HG02973 (cell line): ENCODE data around the gene BATF2.
"Not testable (repeated sequence)": the region's sequence is repeated elsewhere in the genome, so short reads cannot be mapped to it uniquely, and the experiment has no call there.

Experiments used
- ATAC-seq: cut with Tn5 transposase; IDR thresholded peaks from one replicate; pipeline ENCODE4 v1.9.1; 2021; ENCODE audit warnings: moderate library complexity; ENCODE audit not compliant: unreplicated experiment

BATF2 gene

GRCh38 chr11:64996710-64997380 lies at the start of gene BATF2:
Gene BATF2, minus strand, starts transcription at chr11:64996971. Its CDS starts 57 bp downstream, at chr11:64996914.
- no peak for ATAC-seq

- no peak for ATAC-seq
Measured at GRCh38 chr11:65045728-65046127, 49.0 kb upstream of the BATF2 start.

DNA sequence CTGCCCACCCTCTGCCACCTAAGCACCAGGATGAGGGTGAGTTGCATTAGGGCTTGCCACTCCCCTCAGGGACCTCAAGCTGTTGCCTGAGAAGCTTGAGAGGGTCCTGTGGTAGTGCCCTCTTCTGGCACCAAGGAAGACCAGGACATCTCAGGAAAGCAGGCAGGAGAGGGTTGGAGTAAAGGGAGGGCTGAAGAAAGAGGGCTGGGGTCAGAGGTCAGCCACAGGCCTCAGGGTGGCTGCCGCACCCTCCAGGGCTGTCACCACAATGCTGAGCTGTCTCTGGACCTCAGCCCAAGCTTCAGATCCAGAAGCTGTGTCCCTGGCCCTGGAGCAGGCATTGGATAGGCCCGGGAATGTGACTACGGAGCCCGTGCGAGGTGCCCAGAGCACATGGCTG lies 48.3 kb upstream of the BATF2 start:
- ATAC-seq = no peak

DNA sequence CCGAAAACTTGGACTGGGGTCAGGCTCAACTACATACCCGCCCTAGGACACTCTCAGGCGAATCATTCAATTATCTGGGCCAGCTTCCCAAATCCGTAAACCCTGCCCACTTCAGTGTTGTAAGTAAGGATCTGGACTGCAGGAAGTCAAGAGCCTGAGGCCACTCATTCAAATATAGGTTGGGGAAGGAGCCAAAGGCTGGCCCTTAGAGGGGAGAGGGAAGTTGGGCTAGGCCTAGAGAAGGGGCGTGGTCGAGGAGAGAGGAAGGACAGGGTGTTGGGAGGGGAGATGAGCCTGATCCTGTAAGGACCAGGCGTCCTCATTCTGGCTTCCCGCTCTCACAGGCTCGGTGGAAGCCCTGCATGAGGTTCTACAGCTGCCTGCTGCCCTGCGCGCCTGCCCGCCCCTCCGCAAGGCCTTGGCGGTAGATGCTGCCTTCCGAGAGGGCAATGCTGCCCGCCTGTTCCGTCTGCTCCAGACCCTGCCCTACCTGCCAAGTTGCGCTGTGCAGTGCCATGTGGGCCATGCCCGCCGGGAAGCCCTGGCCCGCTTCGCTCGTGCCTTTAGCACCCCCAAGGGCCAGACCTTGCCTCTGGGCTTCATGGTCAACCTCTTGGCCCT lies 47.2 kb upstream of the BATF2 start:
- ATAC-seq = no peak

GRCh38 chr11:65042891-65043290 lies 46.1 kb upstream of the BATF2 start:
- no peak for ATAC-seq

- ATAC-seq = peak; percentile 86
Measured at GRCh38 chr11:65040847-65041622, 44.3 kb upstream of the BATF2 start, which contains the start of gene SAC3D1. Gene SAC3D1, plus strand, starts transcription at chr11:65041210. Its CDS starts 83 bp downstream, at chr11:65041293.

DNA sequence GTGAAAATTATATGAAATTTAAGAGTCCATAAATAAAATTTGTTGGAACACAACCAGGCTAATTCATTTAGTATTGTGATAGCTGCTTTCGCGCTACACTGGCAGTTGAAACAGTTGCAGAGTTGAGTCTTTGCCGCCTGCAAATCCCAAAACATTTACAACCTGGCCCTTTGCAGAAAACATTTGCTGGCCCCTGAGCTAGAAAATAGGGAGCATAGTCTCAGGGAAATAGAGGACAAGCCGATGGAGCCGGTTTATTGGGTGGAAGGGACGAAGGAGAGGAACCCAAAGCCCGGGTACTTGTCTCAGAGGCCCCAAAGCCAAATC lies 43.7 kb upstream of the BATF2 start:
- no peak for ATAC-seq

DNA sequence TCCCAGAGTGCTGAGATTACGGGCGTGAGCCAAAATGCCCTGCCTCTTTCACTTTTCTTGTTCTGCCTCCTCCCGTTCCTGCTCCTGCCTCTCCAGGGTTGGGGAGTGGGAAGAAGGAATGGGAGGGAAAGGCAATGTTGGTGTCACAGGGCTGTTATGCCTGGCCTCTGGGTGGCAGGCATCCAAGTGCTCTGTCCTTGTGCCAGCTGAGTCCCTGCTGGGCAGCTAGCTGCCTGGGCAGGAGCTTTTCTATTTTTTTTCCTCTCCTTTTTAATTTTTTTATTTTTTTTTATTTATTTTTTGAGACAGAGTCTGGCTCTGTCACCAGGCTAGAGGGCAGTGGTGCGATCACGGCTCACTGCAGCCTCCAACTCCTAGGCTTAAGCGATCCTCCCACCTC lies 40.2 kb upstream of the BATF2 start:
- no peak for ATAC-seq

DNA sequence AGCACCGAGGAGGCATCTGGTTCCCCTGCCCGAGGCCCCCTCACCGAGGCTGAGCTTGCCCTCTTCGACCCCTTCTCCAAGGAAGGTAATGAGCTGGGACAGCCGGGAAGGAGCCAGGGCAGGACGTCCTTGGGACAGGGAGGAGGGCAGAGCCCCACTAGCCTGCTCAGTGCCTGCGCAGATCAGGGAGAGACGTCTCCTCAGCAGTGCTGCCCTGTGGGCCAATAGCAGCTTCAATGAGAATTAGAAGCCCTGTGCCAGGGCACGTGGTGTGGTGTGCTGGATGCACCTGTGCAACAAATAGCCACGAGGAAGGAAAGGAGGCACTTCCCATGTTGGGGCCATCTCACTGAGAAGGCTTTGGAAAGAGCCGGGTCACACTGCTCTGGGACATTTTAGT lies 38.8 kb upstream of the BATF2 start:
- ATAC-seq = no peak

GRCh38 chr11:65034423-65034822 lies 37.7 kb upstream of the BATF2 start:
- no peak for ATAC-seq

- ATAC-seq = no peak
Measured at GRCh38 chr11:65032216-65032615, 35.4 kb upstream of the BATF2 start.

- ATAC-seq = peak; percentile 75
Measured at GRCh38 chr11:65027213-65028067, 30.7 kb upstream of the BATF2 start, which contains the start of gene SNX15. Gene SNX15, plus strand, starts transcription at chr11:65027439. Its CDS starts 99 bp downstream, at chr11:65027538.

GRCh38 chr11:65026810-65027209 lies 30.0 kb upstream of the BATF2 start:
- ATAC-seq = no peak

DNA sequence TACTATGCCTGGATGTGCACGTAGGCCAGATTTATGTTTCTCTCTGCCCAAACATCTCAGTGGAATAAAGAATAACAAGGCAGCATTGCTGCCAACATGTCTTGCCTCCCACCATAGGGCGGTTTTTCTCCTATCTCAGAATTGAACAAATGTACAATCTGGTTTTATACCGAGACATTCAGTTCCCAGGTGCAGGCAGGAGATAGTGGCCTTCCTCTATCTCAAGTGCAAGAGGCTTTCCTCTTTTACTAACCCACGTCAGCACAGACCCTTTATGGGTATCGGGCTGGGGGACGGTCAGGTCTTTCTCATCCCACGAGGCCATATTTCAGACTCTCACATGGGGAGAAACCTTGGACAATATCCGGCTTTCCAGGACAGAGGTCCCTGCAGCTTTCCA lies 26.7 kb upstream of the BATF2 start:
- ATAC-seq = not testable (repeated sequence)

GRCh38 chr11:65021509-65021908 lies 24.7 kb upstream of the BATF2 start:
- ATAC-seq = no peak

DNA sequence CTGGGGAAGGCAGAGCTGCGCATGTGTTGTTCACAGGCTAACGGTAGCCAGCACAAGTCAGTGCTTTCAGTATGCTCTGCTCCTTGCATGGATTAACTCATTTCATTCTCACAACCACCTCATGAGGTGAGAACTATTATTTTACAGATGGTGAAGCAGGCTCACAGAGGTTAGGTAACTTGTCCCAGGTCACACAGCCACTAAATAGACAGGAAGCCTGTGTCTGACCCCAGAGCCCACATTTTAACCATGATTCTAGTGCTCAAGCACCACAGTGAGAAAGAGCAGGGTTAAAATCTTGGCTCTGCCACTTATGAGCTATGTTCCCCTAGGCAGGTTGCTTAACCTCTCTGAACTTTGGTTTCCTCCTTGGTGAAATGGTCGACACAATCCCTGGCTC lies 24.2 kb upstream of the BATF2 start:
- ATAC-seq = no peak

DNA sequence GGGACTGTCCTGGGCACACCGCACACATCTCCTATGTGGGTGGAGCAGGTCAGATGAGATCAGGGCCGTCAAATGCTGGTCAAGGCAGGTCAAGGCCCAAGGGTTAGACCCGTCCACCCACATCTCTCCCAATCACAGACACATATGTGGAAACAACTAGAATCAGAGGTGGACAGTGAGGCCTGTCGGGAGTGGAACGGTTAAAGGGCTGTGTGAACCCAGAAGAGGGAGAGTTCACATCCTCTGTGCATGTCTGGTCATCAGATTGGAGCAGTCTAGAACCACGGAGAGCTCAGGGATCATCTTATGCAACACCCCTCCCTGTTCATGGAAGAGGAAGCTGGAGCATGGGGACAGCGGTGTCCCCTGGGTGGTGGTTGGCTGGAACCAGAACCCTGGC lies 23.1 kb upstream of the BATF2 start:
- no peak for ATAC-seq

- ATAC-seq = no peak
Measured at GRCh38 chr11:65017937-65018336, 21.2 kb upstream of the BATF2 start.

DNA sequence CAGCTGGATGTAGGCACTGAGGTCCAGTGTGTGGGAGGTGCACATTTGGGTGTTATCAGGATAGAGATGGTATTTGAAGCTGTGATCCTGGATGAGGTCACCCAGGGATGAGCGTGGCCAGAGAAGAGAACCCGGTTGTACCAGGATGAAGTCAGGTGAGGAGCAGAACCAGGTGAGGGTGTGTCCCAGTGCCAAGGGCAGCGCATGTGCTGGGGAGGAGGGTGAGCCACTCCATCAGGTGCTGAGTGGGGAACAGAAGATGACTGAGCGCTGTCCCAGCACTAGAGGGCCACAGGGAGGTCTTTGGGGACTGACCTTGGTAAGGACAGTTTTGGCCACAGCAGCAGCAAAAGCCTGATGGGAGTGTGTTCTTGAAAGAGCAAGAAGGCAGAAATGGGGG lies 19.9 kb upstream of the BATF2 start:
- ATAC-seq = no peak

DNA sequence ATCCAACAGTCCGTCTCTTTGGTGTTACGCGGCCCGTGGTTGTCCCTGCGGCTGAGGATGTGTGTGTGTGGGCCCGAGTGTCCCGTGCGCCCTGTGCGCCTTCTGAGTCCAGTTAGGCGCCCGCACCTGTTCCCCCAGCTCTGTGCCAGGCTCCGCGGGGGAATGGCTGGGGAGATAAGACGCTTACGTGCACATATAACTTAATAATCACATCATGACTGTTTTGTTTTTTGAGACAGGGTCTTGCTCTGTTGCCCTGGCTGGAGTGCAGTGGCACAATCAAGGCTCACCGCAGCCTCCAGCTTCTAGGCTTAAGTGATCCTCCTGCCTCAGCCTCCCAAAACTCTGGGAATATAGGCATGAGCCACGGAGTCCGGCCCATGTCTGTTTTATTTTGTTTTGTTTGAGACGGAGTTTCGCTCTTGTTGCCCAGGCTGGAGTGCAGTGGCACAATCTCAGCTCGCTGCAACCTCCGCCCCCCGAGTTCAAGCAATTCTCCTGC lies 18.0 kb upstream of the BATF2 start:
- ATAC-seq = no peak
